Mesenchymal stem cell (in vitro differentiated cells and primary cell): Measurements from ENCODE around the gene USP24.

Source experiments
- DNase-seq: peaks from one replicate; pipeline ENCODE4 v3.0.0-alpha.2; 2013
- H2AFZ ChIP-seq: one replicate; pipeline ENCODE4 v1.6.1; 2013; ENCODE audit warnings: low read depth, mild to moderate bottlenecking, control low read depth, inconsistent platforms, low read length, moderate library complexity
- H2AK5ac ChIP-seq: 2 replicates; pipeline ENCODE4 v1.6.1; 2013; ENCODE audit warnings: low read length, moderate library complexity, mild to moderate bottlenecking, inconsistent platforms; ENCODE audit not compliant: severe bottlenecking
- H2BK120ac ChIP-seq: one replicate; pipeline ENCODE4 v1.6.1; 2013; ENCODE audit warnings: low read depth, mild to moderate bottlenecking, inconsistent platforms, low read length, moderate library complexity
- H2BK12ac ChIP-seq, 2 experiments: one replicate each; pipeline ENCODE4 v1.6.1; 2013; ENCODE audit warnings: inconsistent platforms in 2 of 2, low read length in 2 of 2, mild to moderate bottlenecking in 2 of 2, moderate library complexity in 2 of 2, control low read depth in 1 of 2
- H2BK15ac ChIP-seq: one replicate; pipeline ENCODE4 v1.6.1; 2013; ENCODE audit warnings: mild to moderate bottlenecking, low read depth, inconsistent platforms; ENCODE audit not compliant: poor library complexity, severe bottlenecking
- H2BK5ac ChIP-seq: 2 replicates; pipeline ENCODE4 v1.6.1; 2013; ENCODE audit warnings: low read depth, mild to moderate bottlenecking, low read length, control low read depth, inconsistent platforms; ENCODE audit not compliant: poor library complexity, severe bottlenecking
- H3K14ac ChIP-seq, 2 experiments: one replicate each; pipeline ENCODE4 v1.6.1; 2013; ENCODE audit warnings: inconsistent platforms in 2 of 2, low read length in 2 of 2, control low read depth in 1 of 2, mild to moderate bottlenecking in 1 of 2, moderate library complexity in 1 of 2
- H3K18ac ChIP-seq, 2 experiments: one replicate each; pipeline ENCODE4 v1.6.1; 2013; ENCODE audit warnings: inconsistent platforms in 2 of 2, low read length in 2 of 2, control low read depth in 1 of 2, low read depth in 1 of 2, mild to moderate bottlenecking in 1 of 2
- H3K23ac ChIP-seq, 2 experiments: one replicate each; pipeline ENCODE4 v1.6.1; 2013; ENCODE audit warnings: inconsistent platforms in 2 of 2, low read length in 2 of 2, mild to moderate bottlenecking in 2 of 2, moderate library complexity in 2 of 2, control low read depth in 1 of 2
- H3K27ac ChIP-seq: 2 replicates; pipeline ENCODE4 v1.5.1; 2013; ENCODE audit warnings: mild to moderate bottlenecking, moderate library complexity, low read length, control low read depth, inconsistent platforms; ENCODE audit not compliant: poor library complexity, severe bottlenecking
- H3K27me3 ChIP-seq, 2 experiments: 2 replicates each; pipeline versions ENCODE4 v1.6.1 to v1.7.0; 2013; ENCODE audit warnings: low read length in 2 of 2, mild to moderate bottlenecking in 2 of 2, moderate library complexity in 2 of 2, control low read depth in 1 of 2, inconsistent platforms in 1 of 2; ENCODE audit not compliant: control insufficient read depth in 1 of 2, insufficient read depth in 1 of 2
- H3K36me3 ChIP-seq, 2 experiments: 2 replicates each; pipeline versions ENCODE4 v1.6.1 to v1.7.0; 2013; ENCODE audit warnings: low read length in 2 of 2, control low read depth in 1 of 2, inconsistent platforms in 1 of 2, low read depth in 1 of 2, mild to moderate bottlenecking in 1 of 2; ENCODE audit not compliant: insufficient read depth in 2 of 2, control insufficient read depth in 1 of 2
- H3K4ac ChIP-seq, 2 experiments: one replicate each; pipeline ENCODE4 v1.6.1; 2013; ENCODE audit warnings: inconsistent platforms in 2 of 2, low read length in 2 of 2, mild to moderate bottlenecking in 2 of 2, moderate library complexity in 2 of 2, control low read depth in 1 of 2, low read depth in 1 of 2
- H3K4me1 ChIP-seq: 2 replicates; pipeline ENCODE4 v1.6.1; 2013; ENCODE audit warnings: low read depth, low read length, control low read depth; ENCODE audit not compliant: control insufficient read depth, insufficient read depth
- H3K4me2 ChIP-seq: 2 replicates; pipeline ENCODE4 v1.6.1; 2013; ENCODE audit warnings: low read length, mild to moderate bottlenecking, inconsistent platforms; ENCODE audit not compliant: poor library complexity, severe bottlenecking
- H3K4me3 ChIP-seq, 2 experiments: 2 replicates each; pipeline versions ENCODE4 v1.5.1 to v1.7.0; 2013; ENCODE audit warnings: low read length in 2 of 2, mild to moderate bottlenecking in 2 of 2, control low read depth in 1 of 2, low read depth in 1 of 2; ENCODE audit not compliant: insufficient read depth in 1 of 2
- H3K79me1 ChIP-seq: replicated peaks from 2 replicates; pipeline ENCODE4 v1.6.1; 2013; ENCODE audit warnings: mild to moderate bottlenecking, control low read depth, low read length, inconsistent platforms; ENCODE audit not compliant: poor library complexity, severe bottlenecking
- H3K9ac ChIP-seq: 2 replicates; pipeline ENCODE4 v1.7.0; 2013; ENCODE audit warnings: mild to moderate bottlenecking, low read length, moderate library complexity
- H3K9me3 ChIP-seq: 2 replicates; pipeline ENCODE4 v1.7.0; 2013; ENCODE audit warnings: mild to moderate bottlenecking, low read length; ENCODE audit not compliant: control insufficient read depth
- H4K8ac ChIP-seq: one replicate; pipeline ENCODE4 v1.6.1; 2013; ENCODE audit warnings: inconsistent platforms, mild to moderate bottlenecking, low read length, moderate library complexity
- H4K91ac ChIP-seq: one replicate; pipeline ENCODE4 v1.6.1; 2013; ENCODE audit warnings: mild to moderate bottlenecking, low read length, inconsistent platforms
- WGBS: methylation state at CpG from one replicate; pipeline ENCODE4 v1.1.7; 2013; ENCODE audit warnings: mixed read lengths; 5-methylcytosine and 5-hydroxymethylcytosine counted together

The USP24 gene

GRCh38 chr1:55067022-55067778 is 148.0 kb downstream of the USP24 start:
- no peak for DNase-seq
- H2BK120ac ChIP-seq, result no peak overlapping the region
- no peak overlapping the region for H3K23ac ChIP-seq
- no peak overlapping the region for H3K14ac ChIP-seq
- no peak overlapping the region for H4K91ac ChIP-seq
- H3K9me3 ChIP-seq, result no peaks in the 10 kb centered on the region
- H3K4me3 ChIP-seq, result no peak overlapping the region
- peaks cover 40 to 65% of the 10 kb centered on the region in 2 experiments for H3K36me3 ChIP-seq
- peaks cover 15% of the 10 kb centered on the region for H3K79me1 ChIP-seq
- no peak overlapping the region for H3K4ac ChIP-seq
- H3K9ac ChIP-seq, result no peak overlapping the region
- WGBS, result 98% methylated on average over 16 of the region's 17 CpGs
- no peak overlapping the region for H2BK5ac ChIP-seq
- H2BK12ac ChIP-seq, result no peak overlapping the region
- no peak overlapping the region for H2AK5ac ChIP-seq
- peaks cover 9% of the 10 kb centered on the region for H3K4me1 ChIP-seq
- H2AFZ ChIP-seq, result no peak overlapping the region
- H3K27me3 ChIP-seq, result no peaks in the 10 kb centered on the region
- no peak overlapping the region for H3K18ac ChIP-seq
- no peak overlapping the region for H2BK15ac ChIP-seq
- no peak overlapping the region for H4K8ac ChIP-seq
- no peak overlapping the region for H3K4me2 ChIP-seq
- H3K27ac ChIP-seq, result no peak overlapping the region

DNA sequence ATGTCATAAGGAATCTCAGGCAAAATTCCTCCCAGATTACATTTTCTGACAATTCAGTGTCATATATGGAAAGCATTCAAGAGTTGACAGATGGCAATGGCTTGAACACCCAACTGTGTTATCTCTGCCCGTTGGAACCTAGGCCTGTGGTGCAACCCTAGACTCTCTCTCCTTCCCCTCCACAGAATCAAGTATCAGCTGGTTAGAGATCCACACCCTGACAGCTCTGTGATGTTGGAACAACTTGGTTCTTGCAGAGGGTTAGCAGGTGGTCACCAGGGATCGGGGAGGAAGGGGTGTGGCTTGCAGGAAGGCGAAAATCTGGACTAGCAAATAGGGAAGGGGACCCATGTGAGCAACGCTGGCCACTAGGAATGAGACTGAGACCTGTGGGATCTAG is 149.5 kb downstream of the USP24 start:
- Histone ChIP-seq H3K27ac (no peak overlapping the region), H3K14ac (no peak overlapping the region), H3K4ac (no peak overlapping the region), H4K8ac (no peak overlapping the region), H3K4me2 (no peak overlapping the region), H2BK15ac (no peak overlapping the region), H3K9me3 (no peaks in the 10 kb centered on the region), H2BK120ac (no peak overlapping the region), H2AFZ (no peak overlapping the region), H2BK12ac (no peak overlapping the region), H3K4me3 (no peak overlapping the region), H3K79me1 (peaks cover 15% of the 10 kb centered on the region), H2AK5ac (no peak overlapping the region), H4K91ac (no peak overlapping the region), H3K36me3 (peaks cover 34 to 50% of the 10 kb centered on the region in 2 experiments), H3K23ac (no peak overlapping the region), H3K27me3 (no peaks in the 10 kb centered on the region), H3K18ac (no peak overlapping the region), H3K9ac (no peak overlapping the region), H2BK5ac (no peak overlapping the region), H3K4me1 (peaks cover 14% of the 10 kb centered on the region)
- no peak for DNase-seq
- WGBS, result 89% methylated on average over 4 of the region's 4 CpGs

DNA sequence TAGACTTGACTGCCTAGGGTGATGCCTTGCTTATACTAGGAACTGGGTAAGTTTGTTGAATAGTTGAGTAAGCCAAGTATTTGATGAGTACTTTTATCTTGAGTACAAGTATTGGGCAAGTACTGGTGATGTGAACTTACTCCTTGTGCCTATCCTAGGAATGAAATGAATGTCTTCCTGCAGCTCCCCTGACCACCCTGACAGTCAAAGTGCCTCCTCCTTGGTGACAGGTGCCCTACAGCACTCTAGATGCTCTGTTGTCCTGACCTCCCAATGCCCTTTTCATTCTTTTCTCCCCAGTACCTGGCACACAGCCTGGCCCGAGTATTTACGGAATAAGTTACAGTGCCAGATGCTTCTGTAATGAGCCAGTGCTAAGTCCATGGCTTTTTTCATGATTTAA is 150.3 kb downstream of the USP24 start:
- no peak overlapping the region for H3K18ac ChIP-seq
- no peak overlapping the region for H2BK12ac ChIP-seq
- no peak overlapping the region for H3K4me3 ChIP-seq
- H3K4ac ChIP-seq, result no peak overlapping the region
- no peak overlapping the region for H3K9ac ChIP-seq
- DNase-seq, result peak; percentile 24
- H3K23ac ChIP-seq, result no peak overlapping the region
- H2AK5ac ChIP-seq, result no peak overlapping the region
- H3K4me1 ChIP-seq, result peaks cover 18% of the 10 kb centered on the region
- H3K14ac ChIP-seq, result no peak overlapping the region
- 84% methylated on average over 2 of the region's 2 CpGs for WGBS
- no peak overlapping the region for H2BK15ac ChIP-seq
- H4K91ac ChIP-seq, result no peak overlapping the region
- peaks cover 10% of the 10 kb centered on the region for H3K79me1 ChIP-seq
- H3K27ac ChIP-seq, result no peak overlapping the region
- H3K9me3 ChIP-seq, result no peaks in the 10 kb centered on the region
- peaks cover 26 to 42% of the 10 kb centered on the region in 2 experiments for H3K36me3 ChIP-seq
- no peak overlapping the region for H4K8ac ChIP-seq
- H3K27me3 ChIP-seq, result no peaks in the 10 kb centered on the region
- H3K4me2 ChIP-seq, result no peak overlapping the region
- H2BK120ac ChIP-seq, result no peak overlapping the region
- H2AFZ ChIP-seq, result no peak overlapping the region
- H2BK5ac ChIP-seq, result no peak overlapping the region

DNA sequence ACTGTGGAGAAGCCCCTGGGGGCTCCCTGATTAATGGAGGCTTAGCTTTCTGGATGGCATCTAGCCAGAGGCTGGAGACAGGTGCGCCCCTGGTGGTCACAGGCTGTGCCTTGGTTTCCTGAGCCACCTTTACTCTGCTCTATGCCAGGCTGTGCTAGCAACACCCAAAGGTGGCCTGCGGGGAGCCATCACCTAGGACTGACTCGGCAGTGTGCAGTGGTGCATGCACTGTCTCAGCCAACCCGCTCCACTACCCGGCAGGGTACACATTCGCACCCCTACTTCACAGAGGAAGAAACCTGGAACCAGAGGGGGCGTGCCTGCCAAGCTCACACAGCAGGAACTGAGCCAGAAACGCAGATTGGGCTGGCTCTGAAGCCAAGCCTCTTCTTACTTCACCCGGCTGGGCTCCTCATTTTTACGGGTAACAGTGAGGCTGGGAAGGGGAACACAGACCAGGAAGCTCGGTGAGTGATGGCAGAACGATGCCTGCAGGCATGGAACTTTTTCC is 151.0 kb downstream of the USP24 start:
- H3K79me1 ChIP-seq, result peaks cover 7% of the 10 kb centered on the region
- H3K9ac ChIP-seq, result no peak overlapping the region
- peaks cover 21 to 36% of the 10 kb centered on the region in 2 experiments for H3K36me3 ChIP-seq
- no peak overlapping the region for H3K18ac ChIP-seq
- H2BK15ac ChIP-seq, result no peak overlapping the region
- H3K9me3 ChIP-seq, result no peaks in the 10 kb centered on the region
- H4K8ac ChIP-seq, result no peak overlapping the region
- no peak overlapping the region for H2AFZ ChIP-seq
- H3K27ac ChIP-seq, result no peak overlapping the region
- no peak overlapping the region for H2BK120ac ChIP-seq
- WGBS, result 75% methylated on average over 12 of the region's 12 CpGs
- H2BK5ac ChIP-seq, result no peak overlapping the region
- no peak overlapping the region for H4K91ac ChIP-seq
- H3K4me2 ChIP-seq, result no peak overlapping the region
- DNase-seq, result no peak
- H3K14ac ChIP-seq, result no peak overlapping the region
- H3K4me1 ChIP-seq, result peaks cover 18% of the 10 kb centered on the region
- no peak overlapping the region for H3K23ac ChIP-seq
- H2AK5ac ChIP-seq, result no peak overlapping the region
- peaks cover 0 to 4% of the 10 kb centered on the region in 2 experiments for H3K27me3 ChIP-seq
- H3K4ac ChIP-seq, result no peak overlapping the region
- H2BK12ac ChIP-seq, result no peak overlapping the region
- no peak overlapping the region for H3K4me3 ChIP-seq
